GM19455 (cell line): Measurements from ENCODE around the gene TGIF2.
A peak's percentile ranks its signal among the peaks of the same experiment; 100 is the strongest.

Experiments used
- ATAC-seq: cut with Tn5 transposase; IDR thresholded peaks from one replicate; pipeline ENCODE4 v1.9.1; 2021; ENCODE audit not compliant: unreplicated experiment

The TGIF2 gene

DNA sequence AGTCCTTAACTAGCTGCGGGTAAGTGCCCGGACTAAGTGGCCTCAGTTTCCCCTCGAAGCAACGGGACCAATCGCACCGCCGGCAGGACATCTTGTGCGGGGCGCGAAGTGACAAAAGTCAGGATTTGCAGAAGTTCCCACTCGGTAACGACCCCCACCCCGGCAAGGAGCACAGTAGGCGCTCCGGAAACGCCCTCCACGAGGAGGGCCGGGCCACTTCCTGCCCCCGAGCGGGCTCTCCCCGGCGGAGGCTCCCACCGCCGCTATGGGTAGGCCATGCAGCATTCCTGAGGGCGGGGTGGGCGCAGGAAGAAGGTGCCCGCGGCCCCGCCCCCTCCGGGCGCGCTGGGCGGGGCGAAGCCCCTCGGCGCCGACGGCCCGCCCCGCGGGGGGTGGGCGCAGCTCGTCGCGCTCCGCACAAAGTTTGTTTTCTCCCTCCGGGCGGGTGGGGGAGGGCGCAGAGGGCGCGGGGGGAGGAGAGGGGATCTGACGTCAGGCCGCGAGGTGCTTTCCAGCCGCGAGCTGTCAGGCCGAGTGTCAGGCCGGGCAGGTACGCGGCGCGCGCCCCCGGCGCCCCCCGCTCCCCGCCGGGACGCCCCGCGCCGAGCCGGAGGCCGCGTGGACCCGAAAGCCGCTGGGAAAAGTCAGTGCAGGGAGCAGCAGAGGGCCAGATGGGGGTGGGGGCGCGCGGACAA lies at the start of gene TGIF2:
Gene TGIF2, plus strand, starts transcription at position 495 of the 695 bp plus-strand sequence. CDS start 5,178 bp downstream, outside the sequence.
- ATAC-seq, result peak; percentile 66

- ATAC-seq, result no peak
Observed at GRCh38 chr20:36525620-36526365, 47.6 kb upstream of the TGIF2 start.

- no peak for ATAC-seq
Observed at GRCh38 chr20:36526521-36527011, 46.8 kb upstream of the TGIF2 start.

DNA sequence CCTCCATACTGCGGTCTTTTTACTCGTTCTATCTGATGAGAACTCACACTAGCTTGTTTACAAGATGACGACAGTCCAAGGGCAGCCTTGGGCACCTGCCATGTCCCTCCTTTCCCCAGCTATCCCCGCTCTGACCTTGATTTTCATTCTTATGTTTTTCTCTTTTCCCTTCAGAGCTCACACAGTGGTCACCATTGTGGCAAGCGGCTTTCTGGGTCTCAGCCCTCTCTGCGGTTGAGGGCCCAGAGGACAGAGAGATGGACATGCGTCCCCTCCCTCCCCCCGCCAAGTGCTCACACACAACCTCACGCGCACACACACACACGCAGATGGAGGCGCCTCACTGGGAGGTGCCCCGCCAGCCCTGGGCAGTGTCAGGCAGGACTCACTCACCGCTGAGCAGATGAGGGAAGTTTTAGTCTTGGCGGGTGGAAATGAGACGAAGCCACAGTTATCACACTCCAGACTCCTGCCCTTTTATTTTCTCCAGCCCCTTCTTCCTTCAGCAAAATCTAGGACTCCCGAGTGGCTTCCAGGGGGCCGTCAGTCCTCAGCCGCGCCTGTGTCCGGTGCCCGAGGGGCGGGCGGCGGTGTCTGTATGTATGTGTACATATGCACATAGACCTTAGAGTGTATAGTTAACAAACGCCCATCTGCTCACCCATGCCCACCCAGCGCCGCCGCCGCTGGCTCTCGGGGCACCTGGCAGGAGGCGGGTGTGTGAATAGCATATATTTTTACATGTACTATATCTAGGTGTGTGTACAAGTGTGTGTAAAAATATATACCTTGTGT lies 45.9 kb upstream of the TGIF2 start:
- no peak for ATAC-seq

DNA sequence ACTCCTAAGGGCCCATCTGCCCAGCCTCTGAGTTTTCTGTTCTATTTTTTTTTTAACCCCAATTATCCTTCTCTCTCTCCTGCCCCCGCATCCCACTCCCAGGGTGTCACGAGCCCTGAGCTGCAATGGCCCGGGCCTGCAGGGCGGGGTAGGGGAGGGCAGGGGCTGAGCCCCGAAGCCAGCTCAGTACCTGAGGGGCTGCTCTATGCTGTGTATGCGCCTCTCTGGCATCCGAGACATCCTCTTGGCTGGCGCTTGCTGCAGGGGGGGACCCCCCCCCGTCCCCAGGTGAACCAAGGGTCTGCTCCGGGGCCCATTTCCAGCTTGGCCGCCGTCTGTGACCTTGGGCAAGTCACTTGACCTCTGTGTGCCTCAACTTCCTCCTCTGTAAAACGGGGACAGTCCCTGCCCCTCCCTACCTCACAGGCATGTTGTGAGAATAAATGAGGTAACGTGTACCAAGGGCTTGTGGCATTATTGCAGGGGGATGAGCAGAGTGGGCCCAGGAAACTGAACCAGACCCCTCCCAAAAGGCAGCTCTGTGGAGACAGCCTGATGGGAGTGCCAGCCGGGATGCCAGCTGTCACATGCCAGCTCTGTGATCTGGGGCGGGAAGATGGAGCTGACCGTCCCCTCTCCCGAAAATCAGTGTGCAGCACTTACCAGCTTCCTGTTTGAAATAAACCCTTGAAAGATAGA lies 45.1 kb upstream of the TGIF2 start:
- no peak for ATAC-seq

DNA sequence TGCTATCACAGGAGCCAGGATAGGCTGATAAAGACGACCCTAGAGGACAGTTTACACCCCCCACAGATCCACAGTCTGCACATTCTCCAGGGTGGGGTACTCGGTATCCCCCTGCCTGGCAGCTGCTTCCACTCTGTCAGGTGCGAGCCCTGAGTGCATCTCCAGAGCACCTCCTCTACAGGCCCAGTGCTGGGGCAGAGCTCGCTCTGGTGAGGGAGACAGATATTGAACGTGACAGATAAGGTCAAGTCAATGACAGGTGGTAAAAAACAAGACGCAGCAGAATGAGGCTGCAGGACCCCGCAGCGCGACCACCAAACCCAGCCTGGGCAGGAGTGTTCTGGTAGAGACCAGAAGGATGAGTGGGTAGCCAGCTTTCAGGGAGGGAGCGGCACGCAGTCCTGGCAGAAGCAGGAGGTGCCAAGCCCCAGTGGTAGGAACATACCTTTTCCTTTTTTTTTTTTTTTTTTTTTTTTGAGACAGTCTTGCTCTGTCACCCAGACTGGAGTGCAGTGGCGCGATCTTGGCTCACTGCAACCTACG lies 44.5 kb upstream of the TGIF2 start:
- no peak for ATAC-seq

GRCh38 chr20:36532388-36532787 lies 41.0 kb upstream of the TGIF2 start:
- no peak for ATAC-seq

DNA sequence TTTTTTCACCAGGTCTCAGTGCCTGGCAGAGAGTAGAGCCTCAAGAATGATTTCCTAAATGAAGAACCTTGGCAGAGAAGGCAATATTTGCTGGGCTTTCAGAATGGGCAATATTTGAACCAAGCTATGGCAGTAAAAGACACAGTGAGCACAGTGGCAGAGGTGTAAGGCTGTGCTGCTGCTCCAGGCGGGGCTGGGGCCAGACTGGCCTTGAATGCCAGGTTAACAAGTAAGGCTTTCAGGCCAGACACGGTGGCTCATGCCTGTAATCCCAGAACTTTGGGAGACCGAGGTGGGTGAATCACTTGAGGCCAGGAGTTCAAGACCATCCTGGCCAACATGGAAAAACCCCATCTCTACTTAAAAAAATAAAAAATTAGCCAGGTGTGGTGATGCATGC lies 40.6 kb upstream of the TGIF2 start:
- no peak for ATAC-seq

- ATAC-seq, result no peak
Observed at GRCh38 chr20:36538026-36538722, 35.2 kb upstream of the TGIF2 start.

DNA sequence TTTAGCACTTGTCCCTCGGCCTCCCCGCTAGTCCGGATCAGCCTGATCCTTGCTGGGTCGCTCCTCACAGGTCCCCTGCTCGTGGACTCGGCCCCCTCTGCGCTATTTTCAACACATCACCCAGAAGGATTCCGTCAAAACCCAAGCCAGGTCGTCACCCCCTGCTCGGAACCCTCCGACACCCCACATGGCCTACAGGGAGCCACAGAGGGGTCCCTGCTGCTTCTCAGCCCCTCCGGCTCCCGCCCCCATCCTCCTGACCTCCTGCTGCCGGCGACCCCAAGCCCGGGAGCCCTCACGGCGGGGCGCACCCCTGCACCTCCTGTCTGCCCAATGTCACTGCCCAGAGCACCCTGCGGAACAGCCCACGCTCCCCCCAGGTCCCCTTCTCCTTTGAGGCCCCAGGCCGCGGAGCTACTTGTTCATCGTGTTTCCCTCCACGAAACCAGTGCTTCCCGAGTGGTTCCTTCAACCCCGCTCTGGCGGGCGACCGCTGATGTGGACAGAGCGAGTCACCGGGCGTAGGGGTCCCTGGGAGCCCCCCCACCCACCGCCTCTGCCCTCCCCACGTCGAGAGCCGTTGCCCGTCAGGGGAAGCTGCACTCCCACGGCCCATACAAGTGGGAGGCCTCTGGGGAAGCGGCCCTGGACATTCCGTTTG lies 32.7 kb upstream of the TGIF2 start:
- no peak for ATAC-seq

GRCh38 chr20:36541227-36541767 lies 32.1 kb upstream of the TGIF2 start, which contains the start of gene MYL9:
Gene MYL9 (plus strand): TSS chr20:36541519. CDS start chr20:36544885, 3,366 bp downstream.
- no peak for ATAC-seq

GRCh38 chr20:36541768-36542488 lies 31.5 kb upstream of the TGIF2 start:
- no peak for ATAC-seq

DNA sequence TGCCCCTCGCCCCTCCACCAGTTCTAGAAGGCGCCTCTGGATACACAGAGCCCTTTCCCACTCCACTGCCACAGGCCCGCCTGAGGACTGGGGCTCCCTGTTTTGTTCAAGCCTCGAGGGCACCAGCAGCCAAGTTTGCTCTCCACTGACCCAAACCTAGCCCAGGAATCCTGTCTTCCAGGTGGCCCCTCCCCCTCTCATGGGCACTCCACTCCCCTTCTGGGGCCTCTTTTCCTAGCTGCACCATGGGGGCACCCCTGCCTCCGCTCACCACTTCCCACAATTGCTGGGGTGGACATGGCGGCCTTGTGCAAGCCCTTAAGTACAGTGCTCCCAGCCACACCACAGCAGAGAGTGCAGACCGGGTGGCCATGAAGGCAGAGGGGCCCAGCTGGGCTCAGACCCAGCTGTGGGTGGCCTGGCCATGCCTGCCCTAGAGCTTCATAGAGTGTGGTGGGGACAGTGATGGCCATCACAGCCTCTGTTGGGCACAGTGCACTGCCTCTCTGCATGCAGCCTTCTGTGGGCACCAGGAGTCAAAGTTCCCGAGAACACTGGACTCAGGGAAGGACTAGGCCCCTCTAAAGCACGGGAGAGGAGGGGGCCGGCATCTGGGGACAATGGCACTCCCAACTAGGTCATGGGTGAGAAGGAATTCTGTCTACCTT lies 30.7 kb upstream of the TGIF2 start:
- no peak for ATAC-seq

- ATAC-seq, result no peak
Observed at GRCh38 chr20:36543184-36544133, 29.9 kb upstream of the TGIF2 start.

GRCh38 chr20:36544134-36545018 lies 29.0 kb upstream of the TGIF2 start:
- no peak for ATAC-seq
